ENCODE measurements around the gene ANXA4.
A peak's percentile ranks its signal among the peaks of the same experiment; 100 is the strongest.
"Not testable (repeated sequence)": the region's sequence is repeated elsewhere in the genome, so short reads cannot be mapped to it uniquely, and the experiment has no call there.

The ANXA4 gene

DNA sequence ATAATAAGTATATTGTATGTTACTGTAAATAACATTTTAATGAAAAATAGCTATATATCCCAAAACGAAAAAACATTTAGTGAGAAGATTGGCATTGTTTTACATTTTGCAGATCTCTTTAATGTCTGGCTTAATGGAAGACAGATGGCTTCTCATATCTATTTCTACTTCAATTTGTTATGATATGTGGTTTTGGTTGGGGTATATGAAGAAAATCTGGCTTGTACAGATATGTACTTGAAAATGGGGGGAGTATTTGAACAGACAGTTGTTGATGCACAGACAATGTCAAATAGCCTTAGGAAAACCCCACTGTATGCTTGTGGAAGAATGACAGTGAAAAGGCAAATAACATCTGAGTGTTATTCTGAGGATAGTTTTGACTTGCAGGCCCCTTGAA lies 64.0 kb downstream of the ANXA4 start:
- DNase-seq (ENCODE audit: low spot score): no peak

DNA sequence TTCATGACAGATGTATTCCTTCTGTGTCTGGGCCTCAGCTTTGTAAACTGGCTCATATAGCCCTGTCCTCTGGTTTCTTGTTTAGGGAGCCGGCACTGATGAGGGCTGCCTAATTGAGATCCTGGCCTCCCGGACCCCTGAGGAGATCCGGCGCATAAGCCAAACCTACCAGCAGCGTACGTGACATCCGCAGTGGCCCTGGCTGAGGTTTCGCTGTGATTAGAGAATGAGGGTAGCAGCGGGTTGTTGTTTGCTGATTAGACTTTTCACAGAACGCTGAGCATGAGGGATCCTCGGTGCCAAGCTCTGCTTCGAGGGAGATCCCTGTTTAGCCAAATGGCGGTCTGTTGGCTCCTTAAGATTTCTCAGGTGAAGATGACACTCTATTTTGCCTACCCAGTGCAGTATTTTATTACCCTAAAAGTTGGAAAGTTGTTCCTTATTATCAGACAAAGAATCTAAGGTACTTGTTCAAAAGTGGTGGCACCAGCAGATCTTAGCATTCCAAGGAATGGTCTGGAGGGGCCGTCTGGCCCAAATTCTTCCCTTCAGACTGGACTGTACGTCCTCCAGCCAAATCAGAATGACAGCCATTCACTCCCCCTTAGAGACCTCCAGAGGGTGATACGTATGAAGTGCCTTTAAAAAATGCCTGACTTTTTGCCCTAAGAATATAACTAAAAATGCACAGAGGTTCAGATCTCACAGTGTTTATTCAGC lies 66.0 kb downstream of the ANXA4 start:
- no peak for DNase-seq (ENCODE audit: low spot score)

DNA sequence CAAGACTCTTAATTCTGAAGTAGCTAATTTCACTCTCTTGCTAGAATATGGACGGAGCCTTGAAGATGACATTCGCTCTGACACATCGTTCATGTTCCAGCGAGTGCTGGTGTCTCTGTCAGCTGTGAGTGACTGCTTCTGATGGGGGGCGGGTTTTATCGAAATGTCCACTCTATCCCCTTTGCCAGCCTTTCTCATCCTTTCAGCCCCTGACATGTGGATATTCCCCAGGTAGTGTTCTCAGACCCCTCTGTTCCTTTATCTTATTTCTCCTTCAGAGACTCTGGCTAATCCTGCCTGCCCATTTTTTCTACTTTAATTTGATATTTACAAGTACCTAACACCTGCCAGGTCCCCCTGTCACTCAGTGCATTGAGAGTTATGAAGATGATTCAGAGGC lies 68.6 kb downstream of the ANXA4 start:
- DNase-seq (ENCODE audit: low spot score): no peak

DNA sequence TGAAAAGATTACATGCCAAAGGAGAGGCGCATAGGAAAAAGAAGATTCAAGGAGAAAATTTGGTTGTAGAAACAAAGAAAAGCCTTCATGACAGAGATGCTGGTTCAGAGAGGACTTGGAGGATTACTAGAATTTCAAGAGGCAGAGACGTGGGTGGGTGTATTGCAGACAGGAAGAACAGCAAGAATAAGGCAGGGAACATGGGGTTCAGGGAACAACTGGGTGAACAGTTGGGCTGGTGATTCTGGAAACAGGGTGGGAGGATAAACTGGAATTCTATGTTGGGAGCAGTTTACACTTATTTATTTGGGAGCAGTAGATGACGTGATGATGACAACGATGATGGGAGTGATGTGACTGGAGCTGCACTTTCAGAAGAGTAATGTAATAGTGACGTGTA lies 69.1 kb downstream of the ANXA4 start:
- no peak for DNase-seq (ENCODE audit: low spot score)

DNA sequence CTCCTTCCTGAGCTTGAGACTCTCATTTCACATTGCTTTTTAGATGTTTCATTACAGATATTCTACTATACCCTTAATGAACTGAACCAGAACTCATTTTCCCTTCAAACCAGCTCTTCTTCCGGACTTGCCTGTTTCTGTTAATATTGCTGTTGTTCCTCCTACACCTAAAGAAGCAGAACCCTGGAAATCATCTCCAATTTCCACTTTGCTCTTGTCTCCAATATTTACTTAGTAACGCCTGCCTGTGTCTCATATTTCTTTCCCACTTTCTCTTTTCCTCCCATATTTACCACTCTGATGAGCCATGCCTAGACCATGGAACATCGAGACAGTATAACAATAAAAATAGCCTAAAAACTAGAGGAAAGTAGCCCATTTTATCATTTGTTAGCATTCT lies 69.7 kb downstream of the ANXA4 start:
- no peak for DNase-seq (ENCODE audit: low spot score)

DNA sequence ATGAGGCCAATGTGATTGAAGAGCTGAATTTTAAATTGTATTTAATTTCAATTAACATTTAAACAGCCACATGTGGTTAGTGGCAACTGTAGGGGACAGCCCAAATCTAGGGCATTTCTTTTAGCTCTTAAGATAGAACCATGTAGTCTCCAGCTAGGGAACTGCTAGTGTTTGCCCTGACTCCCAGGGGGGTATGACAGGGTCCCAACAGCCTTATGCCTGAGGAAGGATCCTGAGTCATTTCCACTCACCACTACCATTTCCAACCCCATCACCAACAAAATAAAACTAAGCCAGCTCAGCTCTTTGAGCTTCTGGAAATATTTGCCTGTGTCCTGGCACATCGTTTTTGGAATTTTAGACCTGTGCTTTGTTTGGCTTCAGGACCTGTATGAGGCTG lies 73.8 kb downstream of the ANXA4 start:
- DNase-seq (ENCODE audit: low spot score): no peak

DNA sequence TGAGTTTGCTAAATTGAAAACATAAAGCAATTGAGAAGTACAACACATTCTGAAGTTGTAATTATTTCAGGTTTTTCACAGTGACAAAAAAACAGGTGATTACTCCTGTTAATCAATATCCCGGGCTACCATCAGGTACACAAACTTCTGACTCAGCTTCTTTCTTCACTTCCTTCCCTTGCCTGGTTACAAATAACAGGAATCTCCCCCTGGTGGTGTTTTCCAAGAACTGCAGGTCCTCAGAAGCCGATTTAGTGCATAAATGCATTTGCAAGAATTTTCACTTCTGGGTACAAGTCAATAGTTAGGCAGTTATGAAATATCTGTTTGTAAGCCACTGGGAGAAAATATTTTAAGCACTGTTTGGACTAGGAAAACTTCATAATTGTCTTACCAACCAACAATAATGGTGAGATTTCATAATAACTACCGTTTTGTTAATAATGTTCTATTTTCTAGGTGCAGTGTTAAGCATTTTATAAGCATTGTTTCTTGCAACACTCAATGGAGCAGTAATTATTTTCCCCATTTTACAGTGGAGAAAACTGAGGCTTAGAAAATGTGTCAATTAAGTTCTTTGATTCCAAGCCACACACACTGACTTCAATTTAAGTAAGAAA lies 75.1 kb downstream of the ANXA4 start:
- DNase-seq (ENCODE audit: low spot score): peak; percentile 87

DNA sequence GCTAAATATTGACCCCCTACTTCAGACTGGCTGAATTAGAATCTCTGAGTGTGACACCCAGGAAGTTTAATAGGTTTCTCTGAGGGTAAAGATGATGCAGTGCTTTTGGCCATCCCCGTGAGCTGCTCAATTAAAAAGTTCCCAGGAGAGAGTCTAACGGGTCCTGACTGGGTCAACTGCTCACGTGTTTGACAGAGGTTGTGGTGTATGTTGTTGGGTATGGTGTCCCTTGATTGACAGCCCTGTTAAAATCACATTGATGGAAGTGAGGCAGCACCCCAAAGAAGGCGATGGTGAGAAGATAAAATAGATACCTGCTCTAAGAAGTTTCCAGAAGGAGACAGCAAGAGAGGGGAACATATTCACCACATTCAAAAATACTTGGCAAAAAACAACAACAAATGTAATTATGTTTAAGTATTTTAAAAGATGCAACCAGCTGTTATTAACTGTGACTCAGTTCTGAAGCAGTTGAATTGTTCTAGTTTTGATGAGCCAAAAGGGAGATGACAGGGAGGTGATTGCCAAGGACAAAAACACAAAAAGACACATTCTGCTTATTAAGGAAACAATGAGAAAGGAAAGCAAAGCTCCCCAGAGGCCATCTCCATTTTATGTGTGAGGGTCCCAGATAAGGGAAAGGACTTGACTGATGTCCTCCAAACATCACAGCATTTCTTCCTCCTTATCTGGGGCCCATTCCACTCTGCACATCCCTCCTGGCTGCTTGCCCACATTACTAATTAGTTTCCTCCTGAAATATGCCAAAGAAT lies 76.0 kb downstream of the ANXA4 start:
- DNase-seq (ENCODE audit: low spot score): no peak

DNA sequence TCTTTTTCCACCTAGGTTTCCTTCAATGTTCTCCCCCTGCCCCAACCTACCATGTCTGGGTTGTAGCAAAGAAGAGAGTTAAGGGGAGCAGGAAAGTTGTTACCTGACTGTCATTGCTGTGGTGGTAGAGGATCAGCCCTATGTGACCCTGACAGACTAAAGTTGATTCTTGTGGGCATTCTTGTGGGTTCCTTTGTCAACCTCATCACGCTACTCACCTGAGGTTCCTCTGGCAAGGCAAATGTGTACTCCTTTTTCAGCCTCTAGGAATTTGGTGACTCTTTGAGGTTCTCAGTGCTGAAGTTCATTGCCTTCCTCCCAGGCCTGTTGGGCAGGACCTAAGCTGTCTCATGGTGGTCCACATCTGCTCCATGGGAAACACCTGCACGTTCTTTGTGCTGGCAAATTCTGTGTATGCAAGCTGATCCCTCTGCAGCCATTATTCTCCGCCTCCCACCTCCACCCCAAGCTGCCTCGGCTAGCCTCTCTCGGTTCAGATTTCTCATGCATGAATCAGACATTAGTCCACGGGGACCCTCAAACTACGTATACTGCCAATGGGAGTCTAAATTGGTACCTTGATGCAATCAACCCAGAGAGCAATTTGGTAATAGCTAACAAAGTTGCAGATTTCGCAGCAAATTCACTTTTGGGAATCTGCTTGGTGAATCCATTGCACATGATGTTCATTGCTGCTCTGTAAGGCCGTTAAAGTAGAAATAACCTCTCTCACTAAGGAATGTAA lies 86.0 kb downstream of the ANXA4 start:
- no peak for DNase-seq (ENCODE audit: low spot score)

DNA sequence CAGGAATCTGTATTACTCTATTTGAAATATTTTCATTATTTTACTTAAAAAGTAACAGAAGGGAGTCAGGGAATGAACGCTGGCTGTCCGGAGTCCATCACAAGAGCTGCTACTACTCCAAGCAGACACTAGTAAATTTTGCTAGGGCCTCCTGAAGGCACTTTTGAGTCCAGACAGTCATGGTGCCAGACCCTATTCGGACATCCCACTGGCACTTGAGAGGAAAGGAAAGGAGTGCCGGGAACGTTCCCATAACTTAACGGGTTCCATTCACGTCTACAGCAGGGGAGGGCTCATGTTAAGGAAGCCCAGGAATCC lies 87.0 kb downstream of the ANXA4 start:
- no peak for DNase-seq (ENCODE audit: low spot score)

DNA sequence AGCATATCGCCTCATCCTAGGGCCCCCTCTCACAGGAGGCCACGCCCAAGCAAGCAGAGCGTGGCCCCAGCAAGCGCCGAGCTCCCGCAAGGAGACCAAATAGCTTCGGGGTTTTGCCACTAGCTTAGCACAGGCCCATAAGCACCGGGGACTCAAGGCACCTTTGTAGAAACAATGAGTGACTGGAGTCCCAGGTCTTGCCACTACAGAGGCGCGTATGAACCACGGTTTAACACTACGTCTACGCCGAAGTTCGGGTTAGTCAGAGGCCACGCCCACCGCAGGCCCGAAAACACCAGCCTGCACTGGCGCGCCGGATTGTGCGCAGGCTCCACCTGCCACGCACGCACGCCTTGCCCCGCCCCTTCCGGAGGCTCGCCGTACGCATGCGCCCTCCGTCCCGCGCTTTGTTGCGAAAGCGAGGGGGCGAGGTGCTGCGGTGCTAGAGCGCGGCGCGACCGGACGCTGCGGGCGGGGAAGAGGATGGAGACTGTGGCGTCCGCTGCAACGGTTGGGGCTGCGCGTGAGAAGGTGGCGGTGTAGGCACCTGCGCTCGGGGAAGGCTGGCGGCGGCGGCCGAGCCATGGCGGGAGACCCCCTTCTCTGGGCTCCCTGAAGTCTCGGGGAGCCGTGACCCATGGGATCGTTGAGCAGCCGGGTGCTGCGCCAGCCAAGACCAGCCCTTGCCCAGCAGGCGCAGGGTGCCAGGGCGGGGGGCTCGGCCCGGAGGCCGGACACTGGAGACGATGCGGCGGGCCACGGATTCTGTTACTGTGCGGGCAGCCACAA lies 87.5 kb downstream of the ANXA4 start, which contains the start of gene GMCL1:
Gene GMCL1, plus strand, starts transcription at position 405 of the 789 bp plus-strand sequence. Its CDS starts 233 bp downstream, at position 638.
- DNase-seq (ENCODE audit: low spot score): peak; percentile 98

DNA sequence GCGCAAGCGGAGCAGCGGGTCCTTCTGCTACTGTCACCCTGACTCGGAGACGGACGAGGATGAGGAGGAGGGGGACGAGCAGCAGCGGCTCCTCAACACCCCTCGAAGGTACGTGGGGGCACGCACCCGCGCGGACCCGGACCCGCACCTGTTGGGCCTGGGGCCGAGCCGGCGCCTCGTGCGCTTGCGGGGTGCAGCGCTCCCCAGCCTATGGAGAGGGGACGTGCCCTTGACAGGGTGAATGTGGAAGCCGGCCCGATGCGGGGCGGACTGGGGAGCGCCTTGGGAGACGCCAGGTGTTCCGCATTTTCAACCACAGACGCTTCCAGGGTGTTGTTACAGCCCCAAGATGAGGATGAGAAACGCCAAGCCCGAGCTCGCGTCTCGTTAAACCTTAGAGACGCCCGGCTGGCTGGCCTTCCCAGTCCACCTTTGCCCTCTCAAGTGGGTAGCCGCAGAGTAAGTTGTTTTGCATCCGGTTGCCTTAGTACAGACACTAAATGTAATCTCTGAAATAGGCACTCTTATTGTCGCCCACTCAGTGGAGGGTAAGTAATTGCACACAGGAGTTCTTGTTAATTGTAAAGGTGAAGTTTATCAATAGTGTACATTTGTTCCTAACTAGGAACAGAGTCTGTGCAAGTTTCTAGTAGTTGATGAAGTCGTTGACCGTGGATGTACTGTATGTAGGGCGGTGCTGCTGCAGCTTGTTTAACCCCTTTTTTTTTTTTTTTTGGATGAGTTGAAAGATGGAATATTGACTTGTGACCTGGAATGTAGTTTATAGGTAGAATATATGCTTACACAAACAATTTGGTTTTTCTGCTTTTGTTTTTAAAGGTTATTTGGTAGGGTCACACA lies 88.3 kb downstream of the ANXA4 start:
- DNase-seq (ENCODE audit: low spot score): peak; percentile 29

DNA sequence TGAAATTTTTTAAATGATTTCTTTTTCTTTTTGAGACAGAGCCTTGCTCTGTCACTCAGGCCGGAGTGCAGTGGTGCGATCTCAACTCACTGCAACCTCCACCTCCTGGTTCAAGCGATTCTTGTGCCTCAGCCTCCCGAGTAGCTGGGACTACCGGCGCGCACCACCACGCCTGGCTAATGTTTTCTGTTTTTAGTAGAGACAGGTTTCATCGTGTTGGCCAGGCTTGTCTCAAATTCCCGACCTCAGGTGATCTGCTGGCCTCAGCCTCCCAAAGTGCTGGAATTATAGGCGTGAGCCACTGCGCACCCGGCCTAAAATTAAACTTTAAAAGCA lies 88.9 kb downstream of the ANXA4 start:
- not testable (repeated sequence) for DNase-seq (ENCODE audit: low spot score)

DNA sequence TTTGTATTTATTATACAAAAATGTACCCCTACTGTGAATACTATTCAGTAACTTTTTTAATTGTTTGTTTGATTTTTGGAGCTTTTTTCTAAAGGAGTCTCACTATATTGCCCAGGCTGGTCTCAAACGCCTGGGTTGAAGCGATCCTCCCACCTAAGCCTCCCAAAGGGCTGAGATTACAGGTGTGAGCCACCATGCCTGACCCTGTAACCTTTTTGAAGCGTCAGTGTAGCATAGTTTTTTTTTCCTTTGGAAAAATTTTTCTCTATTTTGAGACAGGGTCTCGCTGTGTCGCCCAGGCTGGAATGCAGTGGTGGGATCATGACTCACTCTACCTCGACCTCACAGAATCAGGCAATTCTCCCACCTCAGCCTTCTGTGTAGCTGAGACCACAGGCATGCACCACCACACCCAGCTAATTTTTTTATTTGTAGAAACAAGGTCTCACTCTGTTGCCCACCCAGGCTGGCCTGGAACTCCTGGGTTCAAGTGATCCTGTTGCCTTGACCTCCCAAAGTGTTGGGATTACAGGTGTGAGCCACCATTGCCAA lies 89.5 kb downstream of the ANXA4 start:
- DNase-seq (ENCODE audit: low spot score): no peak

DNA sequence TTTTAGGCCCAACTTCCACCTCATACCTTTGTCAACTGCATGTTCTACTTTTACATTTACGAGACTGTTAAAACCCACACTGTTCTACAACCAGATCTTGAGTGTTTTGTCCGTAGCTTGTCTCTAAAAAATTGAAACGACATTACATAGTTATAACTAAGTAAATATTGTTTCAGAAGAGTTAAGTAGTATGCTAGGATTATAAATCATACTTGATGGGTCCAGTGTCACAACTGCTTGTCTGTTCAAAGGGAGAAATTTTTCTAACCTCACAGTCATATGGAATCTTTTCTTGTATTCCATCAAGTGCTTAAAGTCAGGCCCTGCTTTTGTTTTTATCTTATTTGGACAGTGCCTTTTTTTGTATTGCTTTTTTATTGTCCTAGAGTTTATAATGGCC lies 91.8 kb downstream of the ANXA4 start:
- no peak for DNase-seq (ENCODE audit: low spot score)

DNA sequence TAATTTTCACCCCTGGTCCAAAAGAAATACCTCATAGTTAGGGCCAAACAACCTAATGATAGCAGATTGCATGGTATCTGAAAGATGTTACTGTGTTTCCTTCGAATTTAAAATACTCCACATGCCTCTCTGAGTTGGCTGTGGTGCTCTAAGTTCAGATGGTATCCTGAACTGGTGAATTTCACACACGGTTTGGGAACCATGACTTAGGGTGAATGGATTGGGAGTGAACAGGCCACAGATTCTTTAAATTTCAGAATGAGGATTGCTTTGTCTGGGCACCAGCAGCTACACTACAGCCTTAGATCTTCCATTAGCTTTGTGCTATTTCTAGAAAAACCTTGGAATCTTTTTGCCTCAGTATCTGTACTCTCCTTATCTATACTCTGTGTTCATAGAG lies 93.7 kb downstream of the ANXA4 start:
- DNase-seq (ENCODE audit: low spot score): no peak

DNA sequence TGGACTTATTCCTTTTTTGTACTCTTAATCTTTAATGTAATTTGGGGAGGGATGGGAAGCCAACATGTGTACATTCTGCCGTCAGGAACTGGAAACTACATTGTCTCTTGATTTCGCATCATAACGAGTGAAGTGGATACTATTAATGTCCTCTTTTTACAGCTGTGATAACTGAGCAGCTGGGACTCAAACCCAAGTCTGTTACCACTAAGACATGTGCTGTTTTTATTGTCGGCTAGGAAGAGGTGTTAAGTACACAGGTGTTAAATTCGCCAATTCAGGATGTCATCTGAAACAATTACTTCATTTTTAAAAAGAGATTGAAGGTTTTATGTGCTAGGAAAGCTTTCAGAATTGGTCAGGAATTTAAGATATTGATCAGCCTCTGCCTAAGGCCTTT lies 94.4 kb downstream of the ANXA4 start:
- DNase-seq (ENCODE audit: low spot score): no peak

DNA sequence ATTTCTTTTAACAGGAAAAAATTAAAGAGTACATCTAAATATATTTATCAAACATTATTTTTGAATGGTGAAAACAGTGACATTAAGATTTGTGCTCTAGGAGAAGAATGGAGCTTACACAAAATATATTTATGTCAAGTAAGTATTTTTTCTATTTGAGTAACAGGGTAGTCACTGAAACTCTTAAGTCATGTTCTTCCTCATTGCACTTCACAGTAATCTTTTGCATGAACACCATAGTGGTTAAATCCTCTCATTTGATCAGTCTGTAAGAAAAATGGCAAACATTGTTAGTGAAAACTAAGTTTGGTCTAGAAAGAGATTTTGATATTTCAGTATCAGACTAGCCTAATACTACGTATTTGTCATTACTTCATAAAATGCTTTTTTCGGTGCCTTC lies 95.6 kb downstream of the ANXA4 start:
- no peak for DNase-seq (ENCODE audit: low spot score)

DNA sequence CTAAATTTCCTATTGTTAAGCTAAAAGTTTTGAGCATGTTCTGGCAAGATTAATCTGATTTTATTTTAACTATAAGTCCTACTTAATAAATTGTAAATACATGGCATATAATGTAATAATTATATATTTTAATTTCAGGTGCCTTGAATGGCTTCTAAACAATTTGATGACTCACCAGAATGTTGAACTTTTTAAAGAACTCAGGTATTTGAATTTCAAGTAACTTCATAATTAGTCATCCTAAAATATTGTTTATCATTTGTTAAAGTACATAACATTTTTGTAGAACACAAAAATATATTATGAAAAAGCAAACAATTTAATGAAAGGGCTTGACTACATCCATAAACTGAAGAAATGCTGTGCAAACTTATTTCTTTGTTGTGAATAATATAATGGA lies 102.1 kb downstream of the ANXA4 start:
- no peak for DNase-seq (ENCODE audit: low spot score)

DNA sequence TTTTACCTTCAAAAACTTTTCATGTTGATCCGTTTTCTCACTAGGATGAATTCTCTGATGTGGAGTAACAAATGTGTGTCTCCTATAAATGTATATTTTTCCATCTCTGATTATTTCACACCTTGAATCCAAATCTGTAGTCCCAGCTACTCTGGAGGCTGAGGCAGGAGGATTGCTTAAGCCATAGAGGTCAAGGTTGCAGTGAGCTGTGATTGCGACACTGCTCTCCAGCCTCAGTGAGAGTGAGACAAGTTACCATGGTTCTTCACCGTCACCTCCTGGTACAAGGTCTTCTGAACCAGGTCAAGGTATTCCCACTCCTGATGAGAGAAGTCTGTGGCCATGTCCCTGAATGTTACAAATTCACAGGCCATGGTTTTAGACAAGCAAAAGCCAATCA lies 102.6 kb downstream of the ANXA4 start:
- no peak for DNase-seq (ENCODE audit: low spot score)

Data from CD4-positive, alpha-beta T cell treated with Interleukin-15 for 4 hours (primary cell).